ENCODE data around the gene PSEN2. TPM values are rescaled to one million over a fixed set of nuclear protein-coding genes. Genes with fewer than 3 reads are reported as not detected.

The PSEN2 gene
- total and polyA plus RNA-seq, 2 donors (not counting 1 experiment from before 2014, with no cell fraction given), result 15.8 to 26.0 TPM

DNA sequence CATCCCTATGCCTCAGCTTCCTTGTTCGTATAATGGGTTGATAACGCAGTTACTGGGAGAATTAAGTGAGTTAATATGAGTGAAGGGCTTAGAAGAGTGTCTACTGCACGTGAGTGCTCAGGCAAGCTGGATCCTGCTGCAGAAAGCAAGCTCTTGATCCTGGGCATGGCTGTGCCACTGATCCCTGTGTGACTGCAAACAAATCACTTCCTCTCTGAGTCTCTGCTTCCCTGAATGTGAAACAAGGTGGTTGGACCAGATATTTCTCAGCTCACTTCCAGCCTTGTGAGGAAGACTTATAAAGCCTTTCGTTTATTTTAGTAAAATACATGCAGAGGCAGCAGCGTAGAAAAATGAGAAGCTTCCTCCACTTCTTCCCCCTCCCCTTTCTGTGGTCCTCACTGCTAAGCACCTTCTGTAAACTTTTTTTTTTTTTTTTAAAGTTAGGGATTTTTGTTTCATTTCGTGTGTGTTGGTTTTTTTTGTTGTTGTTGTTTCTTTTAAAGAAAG is 13.8 kb downstream of the PSEN2 start:
- WGBS (ENCODE audit: insufficient coverage), result 67% methylated on average over 3 of the region's 6 CpGs
- Mint-ChIP-seq H3K27ac (peak overlapping the region; percentile 51), H3K4me1 (peaks cover 46% of the 10 kb centered on the region), H3K4me3 (peak overlapping the region; percentile 66), H3K9me3 (ENCODE audit: insufficient read depth) (no peaks in the 10 kb centered on the region), H3K27me3 (no peaks in the 10 kb centered on the region)
- H3K4me1 ChIP-seq (ENCODE audit: control insufficient read depth in 2 of 2, insufficient read depth in 2 of 2, low read length in 2 of 2), result peaks cover 44 to 52% of the 10 kb centered on the region in 2 donors
- peaks cover 0 to 2% of the 10 kb centered on the region in 2 experiments for H3K36me3 ChIP-seq (replicated peaks in 1 of 2; ENCODE audit: control extremely low read depth in 1 of 2, control insufficient read depth in 1 of 2, extremely low read depth in 1 of 2, insufficient read depth in 2 of 2, low read length in 1 of 2)
- ATAC-seq (ENCODE audit: low read depth), result no peak
- peak overlapping the region; percentile 33 to 81 for H3K27ac ChIP-seq (ENCODE audit: low read length in 2 of 2)
- POLR2A ChIA-PET, result interaction anchor here (0.7 kb wide), 2 partner anchors 9 to 56 kb away, joined by 3 to 4 read pairs; no protein-coding TSS in a partner anchor
- peak overlapping the region; percentile 70 for H3K4me2 ChIP-seq (replicated peaks; ENCODE audit: low read depth, low read length, poor library complexity, severe bottlenecking)
- DNase-seq, result no peak
- CTCF ChIA-PET, result interaction anchor here (1.2 to 1.3 kb wide), 2 partner anchors 55 to 241 kb away, joined by 3 read pairs; no protein-coding TSS in a partner anchor
- intact Hi-C loops (cut with micrococcal nuclease), result no loop called here
- H3K9me3 ChIP-seq (ENCODE audit: control extremely low read depth in 1 of 3, control insufficient read depth in 2 of 3, insufficient read depth in 1 of 3, low read length in 2 of 3), result no peaks in the 10 kb centered on the region
- H3K27me3 ChIP-seq (replicated peaks in 1 of 4; ENCODE audit: control extremely low read depth in 1 of 4, control insufficient read depth in 3 of 4, insufficient read depth in 4 of 4, low read length in 3 of 4), result no peaks in the 10 kb centered on the region
- no peak overlapping the region for H3K4me3 ChIP-seq (ENCODE audit: control extremely low read depth in 1 of 5, extremely low read depth in 1 of 5, insufficient read depth in 1 of 5, low read depth in 2 of 5, low read length in 4 of 5)
- H4K20me1 ChIP-seq (ENCODE audit: control insufficient read depth, insufficient read depth, low read length, poor library complexity, severe bottlenecking), result no peaks in the 10 kb centered on the region
- TF ChIP-seq EZH2 (IDR thresholded peaks at IDR 0.05; ENCODE audit: borderline replicate concordance, insufficient read depth, low read depth, low read length, poor library complexity, severe bottlenecking), result no peak
- TF ChIP-seq, protein P1, sequence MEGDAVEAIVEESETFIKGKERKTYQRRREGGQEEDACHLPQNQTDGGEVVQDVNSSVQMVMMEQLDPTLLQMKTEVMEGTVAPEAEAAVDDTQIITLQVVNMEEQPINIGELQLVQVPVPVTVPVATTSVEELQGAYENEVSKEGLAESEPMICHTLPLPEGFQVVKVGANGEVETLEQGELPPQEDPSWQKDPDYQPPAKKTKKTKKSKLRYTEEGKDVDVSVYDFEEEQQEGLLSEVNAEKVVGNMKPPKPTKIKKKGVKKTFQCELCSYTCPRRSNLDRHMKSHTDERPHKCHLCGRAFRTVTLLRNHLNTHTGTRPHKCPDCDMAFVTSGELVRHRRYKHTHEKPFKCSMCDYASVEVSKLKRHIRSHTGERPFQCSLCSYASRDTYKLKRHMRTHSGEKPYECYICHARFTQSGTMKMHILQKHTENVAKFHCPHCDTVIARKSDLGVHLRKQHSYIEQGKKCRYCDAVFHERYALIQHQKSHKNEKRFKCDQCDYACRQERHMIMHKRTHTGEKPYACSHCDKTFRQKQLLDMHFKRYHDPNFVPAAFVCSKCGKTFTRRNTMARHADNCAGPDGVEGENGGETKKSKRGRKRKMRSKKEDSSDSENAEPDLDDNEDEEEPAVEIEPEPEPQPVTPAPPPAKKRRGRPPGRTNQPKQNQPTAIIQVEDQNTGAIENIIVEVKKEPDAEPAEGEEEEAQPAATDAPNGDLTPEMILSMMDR (IDR thresholded peaks at IDR 0.05), result no peak
- H2AFZ ChIP-seq (ENCODE audit: insufficient read depth, low read depth, low read length, poor library complexity, severe bottlenecking), result peak overlapping the region; percentile 59
- H3K9ac ChIP-seq (ENCODE audit: low read length), result no peak overlapping the region
- no peaks in the 10 kb centered on the region for H3K79me2 ChIP-seq (ENCODE audit: control insufficient read depth, insufficient read depth, low read length)

All from B cell (primary cell).